ENCODE data around the gene TLE2. TPM values are rescaled to one million over a fixed set of nuclear protein-coding genes. Genes with fewer than 3 reads are reported as not detected.
A peak's percentile ranks its signal among the peaks of the same experiment; 100 is the strongest.
"Not testable (repeated sequence)": the region's sequence is repeated elsewhere in the genome, so short reads cannot be mapped to it uniquely, and the experiment has no call there.

TLE2 gene
- polyA plus RNA-seq, 2 donors = 10.1 to 16.0 TPM

GRCh38 chr19:2970201-2970835 lies 58.8 kb downstream of the TLE2 start:
- 74 to 82% methylated on average over 9 of the region's 9 CpGs for WGBS, 2 donors
- H3K4me3 ChIP-seq (ENCODE audit: low read depth in 1 of 2, low read length in 2 of 2) = no peak overlapping the region
- peak overlapping the region; percentile 14 to 22 for H3K27ac ChIP-seq (ENCODE audit: low read depth in 2 of 2, low read length in 1 of 2)
- no peaks in the 10 kb centered on the region for H3K36me3 ChIP-seq (ENCODE audit: control insufficient read depth in 2 of 2, insufficient read depth in 2 of 2, low read length in 1 of 2)
- H3K4me1 ChIP-seq (ENCODE audit: control insufficient read depth in 2 of 2, insufficient read depth in 2 of 2, low read length in 1 of 2) = no peaks in the 10 kb centered on the region
- no peaks in the 10 kb centered on the region for H3K27me3 ChIP-seq (ENCODE audit: control insufficient read depth in 1 of 2, insufficient read depth in 2 of 2, low read length in 2 of 2)
- H3K9me3 ChIP-seq (ENCODE audit: control insufficient read depth in 2 of 2, insufficient read depth in 1 of 2, low read depth in 1 of 2, low read length in 1 of 2) = no peaks in the 10 kb centered on the region

GRCh38 chr19:2969104-2969504 lies 60.0 kb downstream of the TLE2 start:
- 21 to 25% methylated on average over 5 of the region's 5 CpGs for WGBS, 2 donors
- Histone ChIP-seq H3K27ac (ENCODE audit: low read depth in 2 of 2, low read length in 1 of 2) (peak overlapping the region; percentile 4 to 24), H3K36me3 (ENCODE audit: control insufficient read depth in 2 of 2, insufficient read depth in 2 of 2, low read length in 1 of 2) (no peaks in the 10 kb centered on the region), H3K27me3 (ENCODE audit: control insufficient read depth in 1 of 2, insufficient read depth in 2 of 2, low read length in 2 of 2) (no peaks in the 10 kb centered on the region), H3K4me1 (ENCODE audit: control insufficient read depth in 2 of 2, insufficient read depth in 2 of 2, low read length in 1 of 2) (no peaks in the 10 kb centered on the region), H3K4me3 (ENCODE audit: low read depth in 1 of 2, low read length in 2 of 2) (no peak overlapping the region), H3K9me3 (ENCODE audit: control insufficient read depth in 2 of 2, insufficient read depth in 1 of 2, low read depth in 1 of 2, low read length in 1 of 2) (no peaks in the 10 kb centered on the region)

GRCh38 chr19:2967972-2968371 lies 61.1 kb downstream of the TLE2 start:
- H3K36me3 ChIP-seq (ENCODE audit: control insufficient read depth in 2 of 2, insufficient read depth in 2 of 2, low read length in 1 of 2) = no peaks in the 10 kb centered on the region
- H3K4me1 ChIP-seq (ENCODE audit: control insufficient read depth in 2 of 2, insufficient read depth in 2 of 2, low read length in 1 of 2) = no peaks in the 10 kb centered on the region
- no peak overlapping the region for H3K4me3 ChIP-seq (ENCODE audit: low read depth in 1 of 2, low read length in 2 of 2)
- H3K27ac ChIP-seq (ENCODE audit: low read depth in 2 of 2, low read length in 1 of 2) = no peak overlapping the region
- no peaks in the 10 kb centered on the region for H3K27me3 ChIP-seq (ENCODE audit: control insufficient read depth in 1 of 2, insufficient read depth in 2 of 2, low read length in 2 of 2)
- no peaks in the 10 kb centered on the region for H3K9me3 ChIP-seq (ENCODE audit: control insufficient read depth in 2 of 2, insufficient read depth in 1 of 2, low read depth in 1 of 2, low read length in 1 of 2)
- WGBS, 2 donors = 74 to 75% methylated on average over 8 of the region's 8 CpGs

GRCh38 chr19:2964874-2965273 lies 64.2 kb downstream of the TLE2 start:
- Histone ChIP-seq H3K4me1 (ENCODE audit: control insufficient read depth in 2 of 2, insufficient read depth in 2 of 2, low read length in 1 of 2) (no peaks in the 10 kb centered on the region), H3K27ac (ENCODE audit: low read depth in 2 of 2, low read length in 1 of 2) (no peak overlapping the region), H3K4me3 (ENCODE audit: low read depth in 1 of 2, low read length in 2 of 2) (no peak overlapping the region), H3K9me3 (ENCODE audit: control insufficient read depth in 2 of 2, insufficient read depth in 1 of 2, low read depth in 1 of 2, low read length in 1 of 2) (no peaks in the 10 kb centered on the region), H3K27me3 (ENCODE audit: control insufficient read depth in 1 of 2, insufficient read depth in 2 of 2, low read length in 2 of 2) (no peaks in the 10 kb centered on the region), H3K36me3 (ENCODE audit: control insufficient read depth in 2 of 2, insufficient read depth in 2 of 2, low read length in 1 of 2) (no peaks in the 10 kb centered on the region)
- 93 to 97% methylated on average over 5 of the region's 5 CpGs for WGBS, 2 donors

- not testable (repeated sequence) for H3K9me3 ChIP-seq (ENCODE audit: control insufficient read depth in 2 of 2, insufficient read depth in 1 of 2, low read depth in 1 of 2, low read length in 1 of 2); H3K4me3 ChIP-seq (ENCODE audit: low read depth in 1 of 2, low read length in 2 of 2); H3K4me1 ChIP-seq (ENCODE audit: control insufficient read depth in 2 of 2, insufficient read depth in 2 of 2, low read length in 1 of 2); H3K36me3 ChIP-seq (ENCODE audit: control insufficient read depth in 2 of 2, insufficient read depth in 2 of 2, low read length in 1 of 2); H3K27ac ChIP-seq (ENCODE audit: low read depth in 2 of 2, low read length in 1 of 2); H3K27me3 ChIP-seq (ENCODE audit: control insufficient read depth in 1 of 2, insufficient read depth in 2 of 2, low read length in 2 of 2)
- 84 to 85% methylated on average over 12 of the region's 12 CpGs for WGBS, 2 donors
Observed at GRCh38 chr19:2963631-2964030, 65.4 kb downstream of the TLE2 start.

- H3K36me3 ChIP-seq (ENCODE audit: control insufficient read depth in 2 of 2, insufficient read depth in 2 of 2, low read length in 1 of 2) = no peaks in the 10 kb centered on the region
- H3K9me3 ChIP-seq (ENCODE audit: control insufficient read depth in 2 of 2, insufficient read depth in 1 of 2, low read depth in 1 of 2, low read length in 1 of 2) = no peaks in the 10 kb centered on the region
- no peaks in the 10 kb centered on the region for H3K4me1 ChIP-seq (ENCODE audit: control insufficient read depth in 2 of 2, insufficient read depth in 2 of 2, low read length in 1 of 2)
- H3K27me3 ChIP-seq (ENCODE audit: control insufficient read depth in 1 of 2, insufficient read depth in 2 of 2, low read length in 2 of 2) = no peaks in the 10 kb centered on the region
- no peak overlapping the region for H3K4me3 ChIP-seq (ENCODE audit: low read depth in 1 of 2, low read length in 2 of 2)
- WGBS, 2 donors = 93 to 94% methylated on average over 5 of the region's 5 CpGs
- no peak overlapping the region for H3K27ac ChIP-seq (ENCODE audit: low read depth in 2 of 2, low read length in 1 of 2)
Observed at GRCh38 chr19:2963122-2963521, 66.0 kb downstream of the TLE2 start.

- Histone ChIP-seq H3K4me3 (ENCODE audit: low read depth in 1 of 2, low read length in 2 of 2) (no peak overlapping the region), H3K27me3 (ENCODE audit: control insufficient read depth in 1 of 2, insufficient read depth in 2 of 2, low read length in 2 of 2) (no peaks in the 10 kb centered on the region), H3K4me1 (ENCODE audit: control insufficient read depth in 2 of 2, insufficient read depth in 2 of 2, low read length in 1 of 2) (no peaks in the 10 kb centered on the region), H3K9me3 (ENCODE audit: control insufficient read depth in 2 of 2, insufficient read depth in 1 of 2, low read depth in 1 of 2, low read length in 1 of 2) (no peaks in the 10 kb centered on the region), H3K27ac (ENCODE audit: low read depth in 2 of 2, low read length in 1 of 2) (no peak overlapping the region), H3K36me3 (ENCODE audit: control insufficient read depth in 2 of 2, insufficient read depth in 2 of 2, low read length in 1 of 2) (no peaks in the 10 kb centered on the region)
- WGBS, 2 donors = 30 to 38% methylated on average over 17 of the region's 17 CpGs
Observed at GRCh38 chr19:2962018-2962670, 66.9 kb downstream of the TLE2 start.

- Histone ChIP-seq H3K9me3 (ENCODE audit: control insufficient read depth in 2 of 2, insufficient read depth in 1 of 2, low read depth in 1 of 2, low read length in 1 of 2) (no peaks in the 10 kb centered on the region), H3K4me1 (ENCODE audit: control insufficient read depth in 2 of 2, insufficient read depth in 2 of 2, low read length in 1 of 2) (no peaks in the 10 kb centered on the region), H3K27me3 (ENCODE audit: control insufficient read depth in 1 of 2, insufficient read depth in 2 of 2, low read length in 2 of 2) (no peaks in the 10 kb centered on the region), H3K4me3 (ENCODE audit: low read depth in 1 of 2, low read length in 2 of 2) (no peak overlapping the region), H3K27ac (ENCODE audit: low read depth in 2 of 2, low read length in 1 of 2) (no peak overlapping the region), H3K36me3 (ENCODE audit: control insufficient read depth in 2 of 2, insufficient read depth in 2 of 2, low read length in 1 of 2) (no peaks in the 10 kb centered on the region)
- WGBS, 2 donors = 48 to 59% methylated on average over 12 of the region's 12 CpGs
Observed at GRCh38 chr19:2960120-2960519, 69.0 kb downstream of the TLE2 start.

- H3K36me3 ChIP-seq (ENCODE audit: control insufficient read depth in 2 of 2, insufficient read depth in 2 of 2, low read length in 1 of 2) = no peaks in the 10 kb centered on the region
- no peaks in the 10 kb centered on the region for H3K27me3 ChIP-seq (ENCODE audit: control insufficient read depth in 1 of 2, insufficient read depth in 2 of 2, low read length in 2 of 2)
- no peak overlapping the region for H3K27ac ChIP-seq (ENCODE audit: low read depth in 2 of 2, low read length in 1 of 2)
- WGBS, 2 donors = 95% methylated on average over 5 of the region's 5 CpGs
- H3K9me3 ChIP-seq (ENCODE audit: control insufficient read depth in 2 of 2, insufficient read depth in 1 of 2, low read depth in 1 of 2, low read length in 1 of 2) = no peaks in the 10 kb centered on the region
- H3K4me3 ChIP-seq (ENCODE audit: low read depth in 1 of 2, low read length in 2 of 2) = no peak overlapping the region
- no peaks in the 10 kb centered on the region for H3K4me1 ChIP-seq (ENCODE audit: control insufficient read depth in 2 of 2, insufficient read depth in 2 of 2, low read length in 1 of 2)
Observed at GRCh38 chr19:2957160-2957559, 71.9 kb downstream of the TLE2 start.

- 29 to 37% methylated on average over 9 of the region's 9 CpGs for WGBS, 2 donors
- Histone ChIP-seq H3K4me1 (ENCODE audit: control insufficient read depth in 2 of 2, insufficient read depth in 2 of 2, low read length in 1 of 2) (no peaks in the 10 kb centered on the region), H3K27ac (ENCODE audit: low read depth in 2 of 2, low read length in 1 of 2) (peak overlapping the region; percentile 81 to 88)
Observed at GRCh38 chr19:2952953-2953481, 76.1 kb downstream of the TLE2 start.

More at GRCh38 chr19:2952953-2953481, 76.1 kb downstream of the TLE2 start:
- peak overlapping the region in 1 of 2 donors; percentile 27 for H3K4me3 ChIP-seq (ENCODE audit: low read depth in 1 of 2, low read length in 2 of 2)
- no peaks in the 10 kb centered on the region for H3K36me3 ChIP-seq (ENCODE audit: control insufficient read depth in 2 of 2, insufficient read depth in 2 of 2, low read length in 1 of 2)
- no peaks in the 10 kb centered on the region for H3K9me3 ChIP-seq (ENCODE audit: control insufficient read depth in 2 of 2, insufficient read depth in 1 of 2, low read depth in 1 of 2, low read length in 1 of 2)
- H3K27me3 ChIP-seq (ENCODE audit: control insufficient read depth in 1 of 2, insufficient read depth in 2 of 2, low read length in 2 of 2) = no peaks in the 10 kb centered on the region

Data from esophagus (tissue), 2 donors.